Measurements from ENCODE around the gene USP6NL. TPM values are rescaled to one million over a fixed set of nuclear protein-coding genes. Genes with fewer than 3 reads are reported as not detected.

The USP6NL gene
- total and polyA plus RNA-seq, 2 of the 8 experiments (the other 6 are each of a cell fraction or from before 2014, with no cell fraction given) = 10.9 to 28.8 TPM

GRCh38 chr10:11416974-11417373 is 194.5 kb downstream of the USP6NL start (continued):
- TF ChIP-seq TEAD4 (IDR thresholded peaks at IDR 0.05; ENCODE audit: low read depth, low read length) (no peak), KDM1A (IDR thresholded peaks at IDR 0.05; ENCODE audit: borderline replicate concordance, low read length) (no peak), SP2 (IDR thresholded peaks at IDR 0.05; ENCODE audit: low read length) (no peak), POLR2AphosphoS5 (IDR thresholded peaks at IDR 0.05; ENCODE audit: low read depth, low read length) (no peak), SUZ12 (IDR thresholded peaks at IDR 0.05; ENCODE audit: low read length) (no peak), ASH2L (IDR thresholded peaks at IDR 0.05; ENCODE audit: low read length) (no peak), JUN (IDR thresholded peaks at IDR 0.05; ENCODE audit: low read depth, low read length) (no peak)
